Fibroblast of pulmonary artery (primary cell): ENCODE results near the gene P2RY1.
A peak's percentile ranks its signal among the peaks of the same experiment; 100 is the strongest.
"Not testable (repeated sequence)": the region's sequence is repeated elsewhere in the genome, so short reads cannot be mapped to it uniquely, and the experiment has no call there.

Experiments used
- DNase-seq: peaks from one replicate; pipeline ENCODE4 v3.0.0-alpha.2; 2010; ENCODE audit warnings: low read depth
- H3K4me3 ChIP-seq: replicated peaks from 2 replicates; pipeline ENCODE4 v1.5.1; 2011; ENCODE audit warnings: low read depth, mild to moderate bottlenecking, control low read depth, low read length, moderate library complexity
- CTCF ChIP-seq: IDR thresholded peaks from 2 replicates; pipeline ENCODE4 v1.5.1; 2011; ENCODE audit warnings: mild to moderate bottlenecking, control low read depth, low read length, inconsistent platforms; ENCODE audit errors: missing control alignments

Gene P2RY1

GRCh38 chr3:152835601-152836102 is 721 bp downstream of the P2RY1 start:
- TF ChIP-seq CTCF = no peak
- DNase-seq = peak; percentile 40
- peak overlapping the region; percentile 76 for H3K4me3 ChIP-seq

- no peak for DNase-seq
- TF ChIP-seq CTCF = no peak
- H3K4me3 ChIP-seq = peak overlapping the region; percentile 76
These were observed 1.3 kb downstream of the P2RY1 start for GRCh38 chr3:152836269-152836668.

- no peak overlapping the region for H3K4me3 ChIP-seq
- TF ChIP-seq CTCF = no peak
- no peak for DNase-seq
These were observed 4.6 kb downstream of the P2RY1 start for GRCh38 chr3:152839511-152839910.

- no peak for DNase-seq
- no peak for TF ChIP-seq CTCF
- no peak overlapping the region for H3K4me3 ChIP-seq
These were observed 6.2 kb downstream of the P2RY1 start for GRCh38 chr3:152841131-152841530.

GRCh38 chr3:152842413-152842812 is 7.5 kb downstream of the P2RY1 start:
- H3K4me3 ChIP-seq = no peak overlapping the region
- no peak for DNase-seq
- TF ChIP-seq CTCF = no peak

DNA sequence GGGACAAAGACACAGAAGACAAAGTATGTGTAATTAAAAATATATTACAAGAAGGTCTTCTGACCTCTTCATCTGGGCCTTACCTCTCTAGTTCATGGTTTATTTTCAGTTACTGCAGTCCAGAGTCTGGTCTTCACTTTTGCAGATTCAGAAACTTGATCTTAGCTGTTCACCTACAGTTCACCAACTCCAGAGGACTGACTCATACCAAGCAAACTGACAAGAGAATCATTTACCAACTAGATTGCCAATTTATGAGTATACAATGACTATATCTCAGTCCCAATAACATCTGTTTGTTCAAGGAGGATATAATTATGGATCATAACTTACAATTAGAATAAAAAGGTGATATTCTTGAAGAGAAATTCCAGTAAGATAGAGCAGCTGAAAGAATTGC is 9.0 kb downstream of the P2RY1 start:
- no peak for DNase-seq
- no peak overlapping the region for H3K4me3 ChIP-seq
- TF ChIP-seq CTCF = no peak

DNA sequence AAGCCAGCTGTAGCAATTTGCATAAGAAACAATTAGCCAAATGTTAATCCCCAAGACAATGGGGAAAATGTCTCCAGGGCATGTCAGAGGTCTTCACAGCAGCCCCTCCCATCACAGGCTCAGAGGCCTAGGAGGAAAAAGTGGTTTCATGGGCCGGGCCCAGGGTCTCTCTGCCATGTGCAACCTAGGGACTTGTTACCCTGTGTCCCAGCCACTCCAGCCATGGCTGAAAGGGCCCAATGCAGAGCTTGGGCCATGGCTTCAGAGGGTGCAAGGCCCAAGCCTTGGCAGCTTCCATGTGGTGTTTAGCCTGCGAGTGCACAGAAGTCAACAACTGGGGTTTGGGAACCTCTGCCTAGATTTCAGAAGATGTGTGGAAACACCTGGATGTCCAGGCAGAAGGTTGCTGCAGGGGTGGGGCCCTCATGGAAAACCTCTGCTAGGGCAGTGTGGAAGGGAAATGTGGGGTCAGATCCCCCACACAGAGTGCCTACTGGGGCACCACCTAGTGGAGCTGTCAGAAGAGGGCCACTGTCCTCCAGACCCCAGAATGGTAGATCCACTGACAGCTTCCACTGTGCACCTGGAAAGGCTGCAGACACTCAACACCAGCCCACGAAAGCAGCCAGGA is 11.8 kb downstream of the P2RY1 start:
- not testable (repeated sequence) for H3K4me3 ChIP-seq, DNase-seq

DNA sequence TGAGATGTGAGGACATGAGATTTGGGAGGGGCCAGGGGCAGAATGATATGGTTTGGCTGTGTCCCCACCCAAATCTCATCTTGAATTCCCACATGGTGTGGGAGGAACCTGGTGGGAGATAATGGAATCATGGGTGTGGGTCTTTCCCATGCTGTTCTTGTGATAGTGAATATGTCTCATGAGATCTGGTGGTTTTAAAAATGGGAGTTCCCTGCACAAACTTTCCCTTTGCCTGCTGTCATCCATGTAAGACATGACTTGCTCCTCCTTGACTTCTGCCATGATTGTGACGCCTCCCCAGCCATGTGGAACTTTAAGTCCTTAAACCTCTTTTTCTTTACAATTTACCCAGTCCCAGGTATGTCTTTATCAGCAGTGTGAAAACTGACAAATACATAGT is 12.7 kb downstream of the P2RY1 start:
- not testable (repeated sequence) for H3K4me3 ChIP-seq, DNase-seq
